ENCODE measurements around the gene CHST11. TPM values are rescaled to one million over a fixed set of nuclear protein-coding genes. Genes with fewer than 3 reads are reported as not detected.
A peak's percentile ranks its signal among the peaks of the same experiment; 100 is the strongest.

Gene CHST11
- total RNA-seq, 1 experiment from 2014 or later, result 6.7 TPM

GRCh38 chr12:104747330-104747729 lies 290.6 kb downstream of the CHST11 start:
- no peak overlapping the region for H4K5ac ChIP-seq (ENCODE audit: insufficient read length, low read depth, low read length)
- H2BK5ac ChIP-seq (ENCODE audit: insufficient read length, low read length), result no peak overlapping the region
- no peak overlapping the region for H4K8ac ChIP-seq (replicated peaks; ENCODE audit: insufficient read length, low read depth, low read length)
- H3T11ph ChIP-seq (ENCODE audit: low read length), result no peak overlapping the region
- no peak for DNase-seq
- H2AFZ ChIP-seq (ENCODE audit: low read length), result no peak overlapping the region
- H3K4me1 ChIP-seq (ENCODE audit: insufficient read depth, low read length), result peaks cover 6% of the 10 kb centered on the region; the same call in 1 of the 2 replicates
- peaks cover 40 to 52% of the 10 kb centered on the region in 2 experiments for H3K4me1 Mint-ChIP-seq
- H3K27me3 Mint-ChIP-seq (ENCODE audit: low read depth), result no peaks in the 10 kb centered on the region; the same call in 1 of the 2 replicates
- H3K36me3 Mint-ChIP-seq (ENCODE audit: insufficient read depth in 1 of 3, low read depth in 3 of 3), result no peaks in the 10 kb centered on the region
- no peak overlapping the region for H2AK5ac ChIP-seq (ENCODE audit: insufficient read length, low read length)
- H3K9ac ChIP-seq (ENCODE audit: extremely low read depth, insufficient read length, low read length), result no peak overlapping the region
- H3K27ac Mint-ChIP-seq, result peak overlapping the region in 1 of 3 experiments; percentile 41; a peak in 2 of 7 replicates
- no peaks in the 10 kb centered on the region for H3K9me3 Mint-ChIP-seq
- WGBS (ENCODE audit: extremely low coverage, insufficient read length, low lambda C conversion rate), result no CpG with 5 or more reads among the region's 2 CpGs
- H3K79me2 ChIP-seq (ENCODE audit: insufficient read depth, low read length), result no peaks in the 10 kb centered on the region
- H3K23me2 ChIP-seq (ENCODE audit: insufficient read length, low read depth, low read length, poor library complexity, severe bottlenecking), result no peaks in the 10 kb centered on the region
- no peaks in the 10 kb centered on the region for H4K20me1 ChIP-seq (ENCODE audit: control insufficient read depth, insufficient read depth, insufficient read length)
- no peak overlapping the region for H2BK12ac ChIP-seq (ENCODE audit: insufficient read length, low read depth, low read length)
- no peaks in the 10 kb centered on the region for H3K27me3 ChIP-seq (ENCODE audit: insufficient read depth, low read length)
- no peak overlapping the region for H3K23ac ChIP-seq (ENCODE audit: insufficient read length, low read depth, low read length)
- H3K14ac ChIP-seq (ENCODE audit: insufficient read depth, low read length), result no peak overlapping the region
- no peak overlapping the region for H2BK15ac ChIP-seq (ENCODE audit: low read depth, low read length)
- H2BK20ac ChIP-seq (ENCODE audit: low read depth, low read length, poor library complexity, severe bottlenecking), result no peak overlapping the region
- no peak for TF ChIP-seq CTCF (conservative IDR thresholded peaks at IDR 0.05)
- no peak overlapping the region for H3K27ac ChIP-seq (ENCODE audit: insufficient read length, low read depth, low read length)
- no peak overlapping the region for H3K4me2 ChIP-seq (ENCODE audit: insufficient read depth, insufficient read length, low read length)
- H3K56ac ChIP-seq (ENCODE audit: insufficient read length, low read depth, low read length), result no peak overlapping the region
- no peak overlapping the region for H4K91ac ChIP-seq (ENCODE audit: insufficient read length, low read depth, low read length)
- H3K4me3 Mint-ChIP-seq, result no peak overlapping the region
- H3K18ac ChIP-seq (ENCODE audit: insufficient read length, low read depth, low read length), result no peak overlapping the region
- H3K4ac ChIP-seq (ENCODE audit: low read depth, low read length), result no peak overlapping the region
- H3K79me1 ChIP-seq (ENCODE audit: insufficient read depth, low read depth, low read length, poor library complexity, severe bottlenecking), result no peaks in the 10 kb centered on the region
- no peak overlapping the region for H2BK120ac ChIP-seq (ENCODE audit: low read depth, low read length, poor library complexity, severe bottlenecking)
- no peaks in the 10 kb centered on the region for H3K9me3 ChIP-seq (ENCODE audit: control insufficient read depth, low read depth, low read length)
